ENCODE measurements around the gene PHLDA3. TPM values are rescaled to one million over a fixed set of nuclear protein-coding genes. Genes with fewer than 3 reads are reported as not detected.

The PHLDA3 gene
- total and polyA plus RNA-seq, 7 donors = 3.2 to 135 (median 93.4) TPM

DNA sequence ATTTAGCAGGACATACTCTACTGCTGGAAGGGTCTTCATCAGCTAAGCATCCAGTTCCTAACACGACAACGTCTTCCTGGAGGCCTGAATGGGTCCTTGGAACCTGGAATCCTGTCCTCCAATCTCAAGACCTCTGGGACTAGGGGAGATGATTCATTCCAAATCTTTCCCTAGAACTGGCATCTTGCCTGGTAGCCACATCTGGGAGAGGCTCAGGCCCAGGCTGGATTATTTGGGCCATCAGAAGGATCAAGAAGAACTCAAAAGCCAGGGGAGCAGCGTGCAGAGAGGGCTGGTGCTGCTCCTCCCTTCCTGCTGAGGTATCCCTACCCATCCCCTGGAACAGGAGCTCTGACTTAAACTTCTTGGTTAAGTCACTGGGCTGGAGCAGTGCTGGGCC is 2.8 kb upstream of the PHLDA3 start:
- no peak for TF ChIP-seq EP300 (IDR thresholded peaks at IDR 0.05)
- TF ChIP-seq POLR2AphosphoS5 (IDR thresholded peaks at IDR 0.05) = no peak
- no peak for TF ChIP-seq CTCF (IDR thresholded peaks at IDR 0.05)
- TF ChIP-seq POLR2A (IDR thresholded peaks at IDR 0.05) = no peak
- DNase-seq = no peak
- no peaks in the 10 kb centered on the region for H3K27me3 ChIP-seq
- H3K36me3 ChIP-seq = no peaks in the 10 kb centered on the region
- no peaks in the 10 kb centered on the region for H3K9me3 ChIP-seq
- H3K4me3 ChIP-seq = no peak overlapping the region
- intact Hi-C loops (cut with DNase I) = no loop called here
- peak overlapping the region in 2 of 4 donors; percentile 18 to 41 for H3K27ac ChIP-seq
- peaks cover 0 to 25% (median 14%) of the 10 kb centered on the region in 4 donors for H3K4me1 ChIP-seq
- WGBS, 2 donors = 73 to 83% methylated on average over 3 of the region's 3 CpGs

DNA sequence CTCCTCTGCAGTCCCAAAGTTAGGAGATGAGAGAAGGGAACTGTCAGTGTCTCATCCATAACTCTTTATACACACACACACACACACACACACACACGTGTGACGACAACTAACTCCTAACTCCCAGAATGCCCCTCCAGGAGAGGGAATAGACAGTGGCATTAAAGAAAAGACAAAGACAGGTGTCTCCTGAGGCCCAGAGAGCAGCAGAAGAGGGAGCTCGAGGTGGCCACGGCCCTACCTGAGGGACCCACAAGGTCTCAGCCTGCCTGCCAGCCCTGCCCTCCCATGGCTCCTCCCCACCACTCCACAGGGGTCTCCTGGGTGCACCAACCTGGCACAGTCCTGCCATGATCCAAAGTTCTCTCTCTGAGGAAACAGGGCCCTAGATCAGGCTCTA is 1.6 kb upstream of the PHLDA3 start:
- Histone ChIP-seq H3K36me3 (peaks cover 4 to 7% (median 6%) of the 10 kb centered on the region in 4 donors), H3K27me3 (no peaks in the 10 kb centered on the region), H3K4me1 (peaks cover 0 to 37% (median 26%) of the 10 kb centered on the region in 4 donors), H3K9me3 (no peaks in the 10 kb centered on the region), H3K27ac (peak overlapping the region in 3 of 4 donors; percentile 97 to 100 (median 99)), H3K4me3 (no peak overlapping the region)
- TF ChIP-seq POLR2AphosphoS5 (IDR thresholded peaks at IDR 0.05) = no peak
- no peak for TF ChIP-seq CTCF (IDR thresholded peaks at IDR 0.05)
- TF ChIP-seq EP300 (IDR thresholded peaks at IDR 0.05) = no peak
- no peak for TF ChIP-seq POLR2A (IDR thresholded peaks at IDR 0.05)
- 45 to 68% methylated on average over 4 of the region's 4 CpGs for WGBS, 2 donors
- intact Hi-C loops (cut with DNase I) = no loop called here
- DNase-seq = no peak

DNA sequence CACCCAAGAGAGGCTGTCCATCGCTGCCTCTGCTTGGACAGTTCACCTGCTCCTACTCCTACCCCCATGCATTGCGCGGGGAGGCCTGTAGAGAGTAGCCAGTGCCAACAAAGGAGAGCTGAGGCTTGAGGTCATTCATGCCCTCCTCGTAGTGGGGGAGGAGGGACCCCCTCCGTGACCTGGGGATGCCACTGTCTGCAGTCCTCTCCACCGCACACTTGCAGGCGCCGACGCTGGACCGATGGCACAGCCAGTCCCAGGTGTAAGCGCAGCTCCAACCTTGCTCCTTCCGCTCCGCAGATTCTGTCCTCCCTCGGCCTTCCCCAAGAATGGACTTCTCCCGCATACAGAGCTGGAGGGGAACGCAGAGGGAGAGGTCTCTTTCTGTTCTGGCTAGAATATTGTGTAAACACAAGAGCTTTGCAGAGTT is 672 bp upstream of the PHLDA3 start:
- H3K4me1 ChIP-seq = peaks cover 0 to 46% (median 35%) of the 10 kb centered on the region in 4 donors
- H3K9me3 ChIP-seq = no peaks in the 10 kb centered on the region
- H3K27me3 ChIP-seq = no peaks in the 10 kb centered on the region
- intact Hi-C loops (cut with DNase I) = loop anchor here (10.0 kb wide), 1 partner anchor 245 kb away; no protein-coding TSS in a partner anchor
- WGBS, 2 donors = 49 to 67% methylated on average over 16 of the region's 16 CpGs
- no peak for DNase-seq
- peak overlapping the region; percentile 65 to 100 (median 94) for H3K4me3 ChIP-seq
- H3K36me3 ChIP-seq = peaks cover 12 to 17% (median 14%) of the 10 kb centered on the region in 4 donors
- TF ChIP-seq POLR2AphosphoS5 (IDR thresholded peaks at IDR 0.05) = no peak
- no peak for TF ChIP-seq POLR2A (IDR thresholded peaks at IDR 0.05)
- TF ChIP-seq CTCF (IDR thresholded peaks at IDR 0.05) = no peak
- no peak for TF ChIP-seq EP300 (IDR thresholded peaks at IDR 0.05)
- peak overlapping the region; percentile 94 to 100 (median 98) for H3K27ac ChIP-seq

DNA sequence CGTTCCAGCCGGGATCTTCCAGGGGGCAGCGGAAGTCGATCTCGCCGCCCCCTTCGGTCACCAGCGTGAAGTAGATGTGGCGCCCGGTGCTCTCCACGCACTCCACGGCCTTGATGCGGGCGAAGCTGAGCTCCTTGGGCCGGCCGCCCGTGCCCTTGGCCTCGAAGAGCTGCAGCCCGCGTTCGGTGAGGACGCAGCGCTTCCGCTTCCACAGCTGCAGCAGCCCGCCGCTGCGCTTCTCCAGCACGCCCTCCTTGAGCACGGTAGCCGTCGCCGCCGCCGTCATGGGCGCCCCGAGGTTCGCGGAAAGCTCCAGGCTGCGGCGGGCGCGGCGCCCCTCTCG is 516 bp downstream of the PHLDA3 start:
- TF ChIP-seq POLR2A (IDR thresholded peaks at IDR 0.05) (no peak), CTCF (IDR thresholded peaks at IDR 0.05) (no peak), EP300 (IDR thresholded peaks at IDR 0.05) (no peak), POLR2AphosphoS5 (IDR thresholded peaks at IDR 0.05) (peak in 1 of 4 donors; percentile 14)
- DNase-seq = no peak
- intact Hi-C loops (cut with DNase I) = loop anchor here (1.0 to 10.0 kb wide), 2 partner anchors 13 to 246 kb away; no protein-coding TSS in a partner anchor
- Histone ChIP-seq H3K27ac (peak overlapping the region; percentile 94 to 100 (median 98)), H3K36me3 (peaks cover 12 to 23% (median 18%) of the 10 kb centered on the region in 4 donors), H3K27me3 (no peaks in the 10 kb centered on the region), H3K9me3 (no peaks in the 10 kb centered on the region), H3K4me3 (peak overlapping the region; percentile 65 to 100 (median 94)), H3K4me1 (peaks cover 0 to 57% (median 44%) of the 10 kb centered on the region in 4 donors)
- 5 to 8% methylated on average over 44 of the region's 44 CpGs for WGBS, 2 donors

DNA sequence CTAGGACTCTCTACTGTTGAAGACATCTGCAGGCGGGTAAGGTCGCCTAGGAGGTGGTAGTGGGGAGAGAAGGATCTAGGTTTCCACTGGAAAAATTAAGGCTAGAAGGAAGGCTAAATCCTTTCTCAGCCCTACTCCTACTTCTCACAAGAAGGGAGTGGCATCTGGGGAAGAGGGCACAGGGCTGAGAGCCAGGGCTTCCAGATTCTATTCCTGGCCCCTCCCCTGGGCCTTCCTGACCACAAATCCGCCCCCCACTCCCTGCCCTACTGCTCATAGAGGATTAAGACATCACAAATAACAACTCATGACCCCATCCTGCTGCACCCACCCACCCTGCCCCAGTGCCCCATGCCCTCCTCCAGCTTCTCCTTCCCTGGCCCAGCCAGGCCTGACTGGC is 2.5 kb downstream of the PHLDA3 start:
- TF ChIP-seq EP300 (IDR thresholded peaks at IDR 0.05) (no peak), CTCF (IDR thresholded peaks at IDR 0.05) (no peak), POLR2A (IDR thresholded peaks at IDR 0.05) (no peak), POLR2AphosphoS5 (IDR thresholded peaks at IDR 0.05) (peak in 2 of 4 donors; percentile 1 to 61)
- H3K27me3 ChIP-seq = no peaks in the 10 kb centered on the region
- H3K27ac ChIP-seq = peak overlapping the region; percentile 94 to 100 (median 98)
- H3K9me3 ChIP-seq = no peaks in the 10 kb centered on the region
- WGBS, 2 donors = 56 to 90% methylated on average over 3 of the region's 3 CpGs
- H3K4me3 ChIP-seq = peak overlapping the region; percentile 65 to 100 (median 94)
- peaks cover 0 to 68% (median 64%) of the 10 kb centered on the region in 4 donors for H3K4me1 ChIP-seq
- peaks cover 12 to 23% (median 18%) of the 10 kb centered on the region in 4 donors for H3K36me3 ChIP-seq
- intact Hi-C loops (cut with DNase I) = loop anchor here (10.0 kb wide), 1 partner anchor 248 kb away; no protein-coding TSS in a partner anchor
- no peak for DNase-seq

All from sigmoid colon (tissue), 7 donors.